ENCODE measurements around the gene PRIMA1. TPM values are rescaled to one million over a fixed set of nuclear protein-coding genes. Genes with fewer than 3 reads are reported as not detected.

PRIMA1 gene
- total RNA-seq, 4 donors from 2014 or later: 0.33 to 0.88 (median 0.64) TPM

GRCh38 chr14:93803408-93804318 is 15.4 kb upstream of the PRIMA1 start:
- DNase-seq: no peak
- Histone ChIP-seq H3K9me3 (no peaks in the 10 kb centered on the region), H3K36me3 (no peaks in the 10 kb centered on the region), H3K4me1 (no peaks in the 10 kb centered on the region), H3K4me3 (replicated peaks in 1 of 3) (no peak overlapping the region), H3K27me3 (no peaks in the 10 kb centered on the region), H3K27ac (no peak overlapping the region)
- intact Hi-C loops (cut with DNase I): no loop called here
- no peak for TF ChIP-seq POLR2A (IDR thresholded peaks at IDR 0.05)
- TF ChIP-seq, protein P1, sequence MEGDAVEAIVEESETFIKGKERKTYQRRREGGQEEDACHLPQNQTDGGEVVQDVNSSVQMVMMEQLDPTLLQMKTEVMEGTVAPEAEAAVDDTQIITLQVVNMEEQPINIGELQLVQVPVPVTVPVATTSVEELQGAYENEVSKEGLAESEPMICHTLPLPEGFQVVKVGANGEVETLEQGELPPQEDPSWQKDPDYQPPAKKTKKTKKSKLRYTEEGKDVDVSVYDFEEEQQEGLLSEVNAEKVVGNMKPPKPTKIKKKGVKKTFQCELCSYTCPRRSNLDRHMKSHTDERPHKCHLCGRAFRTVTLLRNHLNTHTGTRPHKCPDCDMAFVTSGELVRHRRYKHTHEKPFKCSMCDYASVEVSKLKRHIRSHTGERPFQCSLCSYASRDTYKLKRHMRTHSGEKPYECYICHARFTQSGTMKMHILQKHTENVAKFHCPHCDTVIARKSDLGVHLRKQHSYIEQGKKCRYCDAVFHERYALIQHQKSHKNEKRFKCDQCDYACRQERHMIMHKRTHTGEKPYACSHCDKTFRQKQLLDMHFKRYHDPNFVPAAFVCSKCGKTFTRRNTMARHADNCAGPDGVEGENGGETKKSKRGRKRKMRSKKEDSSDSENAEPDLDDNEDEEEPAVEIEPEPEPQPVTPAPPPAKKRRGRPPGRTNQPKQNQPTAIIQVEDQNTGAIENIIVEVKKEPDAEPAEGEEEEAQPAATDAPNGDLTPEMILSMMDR (IDR thresholded peaks at IDR 0.05): no peak
- WGBS, 2 donors: 80 to 85% methylated on average over 15 of the region's 15 CpGs

- TF ChIP-seq, protein P1 (IDR thresholded peaks at IDR 0.05): no peak
- no peak for TF ChIP-seq POLR2A (IDR thresholded peaks at IDR 0.05)
- no peaks in the 10 kb centered on the region for H3K9me3 ChIP-seq
- DNase-seq: no peak
- no peaks in the 10 kb centered on the region for H3K36me3 ChIP-seq
- no peak overlapping the region for H3K27ac ChIP-seq
- intact Hi-C loops (cut with DNase I): no loop called here
- no peak overlapping the region for H3K4me3 ChIP-seq (replicated peaks in 1 of 3)
- WGBS, 2 donors: 80 to 83% methylated on average over 8 of the region's 8 CpGs
- H3K27me3 ChIP-seq: no peaks in the 10 kb centered on the region
- H3K4me1 ChIP-seq: no peaks in the 10 kb centered on the region
These were observed 12.0 kb upstream of the PRIMA1 start for GRCh38 chr14:93799989-93800921.

DNA sequence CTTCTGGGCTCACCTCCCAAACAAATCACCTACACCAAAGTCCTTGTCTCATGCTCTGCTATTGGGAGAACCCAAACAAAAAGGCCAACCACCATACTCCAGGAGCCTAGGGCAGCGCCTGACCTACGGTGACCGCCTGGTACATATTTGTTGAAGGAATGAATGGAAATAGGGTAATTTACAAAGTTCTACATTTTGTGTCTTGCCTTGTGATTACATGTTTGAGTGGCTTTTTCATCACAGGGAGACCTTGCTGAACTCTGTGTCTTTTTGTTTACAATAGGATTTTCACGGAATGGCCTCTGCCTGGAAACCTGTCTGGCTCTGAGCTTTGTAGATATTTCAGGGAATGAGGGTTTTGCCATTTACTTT is 11.3 kb upstream of the PRIMA1 start:
- H3K27ac ChIP-seq: no peak overlapping the region
- H3K27me3 ChIP-seq: no peaks in the 10 kb centered on the region
- TF ChIP-seq, protein P1 (IDR thresholded peaks at IDR 0.05): no peak
- TF ChIP-seq POLR2A (IDR thresholded peaks at IDR 0.05): no peak
- intact Hi-C loops (cut with DNase I): no loop called here
- no peaks in the 10 kb centered on the region for H3K9me3 ChIP-seq
- H3K36me3 ChIP-seq: no peaks in the 10 kb centered on the region
- H3K4me1 ChIP-seq: no peaks in the 10 kb centered on the region
- WGBS, 2 donors: 84 to 89% methylated on average over 4 of the region's 4 CpGs
- H3K4me3 ChIP-seq (replicated peaks in 1 of 3): no peak overlapping the region
- DNase-seq: no peak

- no peak for DNase-seq
- TF ChIP-seq POLR2A (IDR thresholded peaks at IDR 0.05): no peak
- TF ChIP-seq, protein P1 (IDR thresholded peaks at IDR 0.05): no peak
- H3K36me3 ChIP-seq: no peaks in the 10 kb centered on the region
- 81 to 85% methylated on average over 12 of the region's 12 CpGs for WGBS, 2 donors
- intact Hi-C loops (cut with DNase I): no loop called here
- no peaks in the 10 kb centered on the region for H3K9me3 ChIP-seq
- no peaks in the 10 kb centered on the region for H3K27me3 ChIP-seq
- no peaks in the 10 kb centered on the region for H3K4me1 ChIP-seq
- no peak overlapping the region for H3K27ac ChIP-seq
- H3K4me3 ChIP-seq (replicated peaks in 1 of 3): no peak overlapping the region
These were observed 9.3 kb upstream of the PRIMA1 start for GRCh38 chr14:93797536-93797935.

Measured in thyroid gland (tissue), 4 donors.